HL-60 (cell line): ENCODE results near the gene CSMD2.

Experiments
- DNase-seq, 2 experiments: peaks; one replicate each; pipeline ENCODE4 v3.0.0-alpha.2; 2010 to 2020; ENCODE audit warnings: low read depth in 1 of 2, low spot score in 1 of 2
- H3K27ac ChIP-seq: fragments of 250-450 bp; sonication (Bioruptor Pico); replicated peaks from 2 replicates; pipeline ENCODE4 v1.5.1; 2020; ENCODE audit warnings: mild to moderate bottlenecking, moderate library complexity
- H3K27me3 ChIP-seq: fragments of 250-450 bp; sonication (Bioruptor Pico); 2 replicates; pipeline ENCODE4 v1.5.1; 2021; ENCODE audit warnings: mild to moderate bottlenecking, moderate library complexity; ENCODE audit not compliant: insufficient read depth, poor library complexity, severe bottlenecking
- H3K4me3 ChIP-seq: replicated peaks from 2 replicates; pipeline ENCODE4 v1.5.1; 2011; ENCODE audit warnings: mild to moderate bottlenecking, control low read depth, low read length; ENCODE audit not compliant: insufficient read depth
- GABPA ChIP-seq: IDR thresholded peaks from 2 replicates; pipeline ENCODE4 v1.6.1; 2012; ENCODE audit warnings: low read depth
- POLR2AphosphoS5 ChIP-seq: IDR thresholded peaks from 2 replicates; pipeline ENCODE4 v1.6.1; 2012; ENCODE audit warnings: low read depth
- SPI1 ChIP-seq: IDR thresholded peaks from 2 replicates; pipeline ENCODE4 v1.6.1; 2012; ENCODE audit warnings: low read depth, mild to moderate bottlenecking, borderline replicate concordance
- TF ChIP-seq, protein P1 (sequence below): IDR thresholded peaks from one replicate; pipeline ENCODE4 v1.5.1; 2011; ENCODE audit warnings: low read length, control low read depth, inconsistent platforms; ENCODE audit not compliant: insufficient read depth
- TF ChIP-seq, protein P2 (sequence below): IDR thresholded peaks from 2 replicates; pipeline ENCODE4 v1.6.1; 2012; ENCODE audit warnings: low read depth; ENCODE audit not compliant: insufficient replicate concordance

Gene CSMD2

DNA sequence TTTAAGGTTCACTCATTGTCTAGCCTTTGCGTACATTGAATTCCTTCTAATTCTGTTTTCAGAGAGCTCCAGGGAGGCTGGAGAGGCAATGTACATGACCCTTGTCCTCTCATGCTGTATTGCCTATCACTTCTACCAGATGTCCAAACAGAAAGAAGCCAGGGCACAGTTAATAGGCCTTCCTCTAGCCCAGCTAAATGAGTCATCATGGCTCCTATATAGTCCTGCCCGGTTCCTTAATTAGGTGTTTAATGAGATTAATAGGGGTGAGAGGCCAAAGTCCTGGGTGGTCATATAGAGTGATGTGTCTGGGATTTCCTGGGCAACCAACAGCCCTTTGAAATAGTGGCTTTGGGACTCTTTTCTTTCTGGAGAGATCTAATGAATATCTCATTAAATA is 616.3 kb downstream of the CSMD2 start:
- no peak for DNase-seq

DNA sequence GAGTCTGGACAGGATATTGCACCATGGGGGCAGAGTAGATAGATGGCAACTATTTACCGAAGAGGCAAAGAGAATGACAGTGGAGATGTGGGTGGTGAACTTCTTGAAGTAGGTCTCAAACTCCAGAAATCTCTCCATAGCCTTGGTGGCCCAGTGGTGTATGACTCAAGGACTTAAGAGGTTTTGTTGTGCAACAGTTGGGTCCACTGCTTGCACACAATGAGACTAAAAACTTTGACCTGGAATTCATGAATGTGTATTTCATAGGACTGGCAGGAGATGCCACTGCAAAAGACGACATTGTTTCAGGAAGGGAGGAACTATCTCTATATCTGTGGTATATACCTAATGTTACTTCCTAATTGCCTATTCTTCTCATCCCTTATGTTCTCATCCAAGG is 616.7 kb downstream of the CSMD2 start:
- no peak for DNase-seq
- TF ChIP-seq SPI1 (no peak), POLR2AphosphoS5 (no peak)
- TF ChIP-seq, protein P1, sequence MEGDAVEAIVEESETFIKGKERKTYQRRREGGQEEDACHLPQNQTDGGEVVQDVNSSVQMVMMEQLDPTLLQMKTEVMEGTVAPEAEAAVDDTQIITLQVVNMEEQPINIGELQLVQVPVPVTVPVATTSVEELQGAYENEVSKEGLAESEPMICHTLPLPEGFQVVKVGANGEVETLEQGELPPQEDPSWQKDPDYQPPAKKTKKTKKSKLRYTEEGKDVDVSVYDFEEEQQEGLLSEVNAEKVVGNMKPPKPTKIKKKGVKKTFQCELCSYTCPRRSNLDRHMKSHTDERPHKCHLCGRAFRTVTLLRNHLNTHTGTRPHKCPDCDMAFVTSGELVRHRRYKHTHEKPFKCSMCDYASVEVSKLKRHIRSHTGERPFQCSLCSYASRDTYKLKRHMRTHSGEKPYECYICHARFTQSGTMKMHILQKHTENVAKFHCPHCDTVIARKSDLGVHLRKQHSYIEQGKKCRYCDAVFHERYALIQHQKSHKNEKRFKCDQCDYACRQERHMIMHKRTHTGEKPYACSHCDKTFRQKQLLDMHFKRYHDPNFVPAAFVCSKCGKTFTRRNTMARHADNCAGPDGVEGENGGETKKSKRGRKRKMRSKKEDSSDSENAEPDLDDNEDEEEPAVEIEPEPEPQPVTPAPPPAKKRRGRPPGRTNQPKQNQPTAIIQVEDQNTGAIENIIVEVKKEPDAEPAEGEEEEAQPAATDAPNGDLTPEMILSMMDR, result no peak
- no peak overlapping the region for H3K4me3 ChIP-seq
- no peak overlapping the region for H3K27ac ChIP-seq
- H3K27me3 ChIP-seq, result no peaks in the 10 kb centered on the region

More for the DNA sequence above, 616.3 kb downstream of the CSMD2 start:
- Histone ChIP-seq H3K27me3 (no peaks in the 10 kb centered on the region), H3K4me3 (no peak overlapping the region), H3K27ac (no peak overlapping the region)
- TF ChIP-seq SPI1, result no peak
- TF ChIP-seq GABPA, result no peak
- TF ChIP-seq, protein P1, result no peak
- TF ChIP-seq POLR2AphosphoS5, result no peak
- TF ChIP-seq, protein P2, sequence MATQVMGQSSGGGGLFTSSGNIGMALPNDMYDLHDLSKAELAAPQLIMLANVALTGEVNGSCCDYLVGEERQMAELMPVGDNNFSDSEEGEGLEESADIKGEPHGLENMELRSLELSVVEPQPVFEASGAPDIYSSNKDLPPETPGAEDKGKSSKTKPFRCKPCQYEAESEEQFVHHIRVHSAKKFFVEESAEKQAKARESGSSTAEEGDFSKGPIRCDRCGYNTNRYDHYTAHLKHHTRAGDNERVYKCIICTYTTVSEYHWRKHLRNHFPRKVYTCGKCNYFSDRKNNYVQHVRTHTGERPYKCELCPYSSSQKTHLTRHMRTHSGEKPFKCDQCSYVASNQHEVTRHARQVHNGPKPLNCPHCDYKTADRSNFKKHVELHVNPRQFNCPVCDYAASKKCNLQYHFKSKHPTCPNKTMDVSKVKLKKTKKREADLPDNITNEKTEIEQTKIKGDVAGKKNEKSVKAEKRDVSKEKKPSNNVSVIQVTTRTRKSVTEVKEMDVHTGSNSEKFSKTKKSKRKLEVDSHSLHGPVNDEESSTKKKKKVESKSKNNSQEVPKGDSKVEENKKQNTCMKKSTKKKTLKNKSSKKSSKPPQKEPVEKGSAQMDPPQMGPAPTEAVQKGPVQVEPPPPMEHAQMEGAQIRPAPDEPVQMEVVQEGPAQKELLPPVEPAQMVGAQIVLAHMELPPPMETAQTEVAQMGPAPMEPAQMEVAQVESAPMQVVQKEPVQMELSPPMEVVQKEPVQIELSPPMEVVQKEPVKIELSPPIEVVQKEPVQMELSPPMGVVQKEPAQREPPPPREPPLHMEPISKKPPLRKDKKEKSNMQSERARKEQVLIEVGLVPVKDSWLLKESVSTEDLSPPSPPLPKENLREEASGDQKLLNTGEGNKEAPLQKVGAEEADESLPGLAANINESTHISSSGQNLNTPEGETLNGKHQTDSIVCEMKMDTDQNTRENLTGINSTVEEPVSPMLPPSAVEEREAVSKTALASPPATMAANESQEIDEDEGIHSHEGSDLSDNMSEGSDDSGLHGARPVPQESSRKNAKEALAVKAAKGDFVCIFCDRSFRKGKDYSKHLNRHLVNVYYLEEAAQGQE, result no peak

DNA sequence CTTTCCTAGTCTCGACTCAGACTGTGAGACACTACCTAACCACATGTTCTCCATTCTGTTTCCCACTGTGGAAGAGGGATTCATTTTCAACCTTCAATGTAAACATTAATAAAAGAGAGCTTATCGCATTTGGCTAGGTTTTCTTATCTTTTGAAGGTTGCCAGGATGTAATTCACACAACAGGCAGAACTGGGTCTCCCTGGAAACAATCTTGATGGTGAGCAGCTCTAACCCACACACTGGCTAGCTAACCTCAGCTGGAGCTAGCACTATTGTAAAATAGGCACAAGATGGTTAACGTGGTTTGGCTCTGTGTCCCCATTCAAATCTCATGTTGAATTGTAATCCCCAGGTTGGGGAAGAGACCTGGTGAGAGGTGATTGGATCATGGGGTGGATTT is 617.5 kb downstream of the CSMD2 start:
- Histone ChIP-seq H3K4me3 (no peak overlapping the region), H3K27ac (no peak overlapping the region), H3K27me3 (no peaks in the 10 kb centered on the region)
- DNase-seq, result no peak
- TF ChIP-seq, protein P2, result no peak
- TF ChIP-seq POLR2AphosphoS5 (no peak), GABPA (no peak), SPI1 (no peak)
- TF ChIP-seq, protein P1, result no peak

DNA sequence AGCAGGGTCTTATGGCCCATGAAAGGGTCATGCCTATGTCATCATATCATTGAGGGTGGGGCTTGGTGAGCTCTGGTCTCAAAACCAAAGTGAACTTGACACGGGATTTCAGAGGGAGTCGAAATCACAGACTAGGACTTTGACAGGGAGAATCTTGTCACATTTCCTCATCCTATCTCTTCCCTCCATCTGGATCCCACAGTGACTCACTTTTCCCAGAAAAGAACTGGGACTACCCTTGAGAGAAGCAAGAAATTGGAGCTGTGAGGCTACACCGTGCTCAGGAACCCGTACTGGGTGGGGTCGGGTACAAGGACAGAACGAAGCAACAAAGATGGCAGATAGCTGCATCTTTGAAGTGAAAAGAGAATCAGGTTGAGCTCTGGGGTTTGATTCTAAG is 623.1 kb downstream of the CSMD2 start:
- Histone ChIP-seq H3K27me3 (no peaks in the 10 kb centered on the region), H3K27ac (no peak overlapping the region), H3K4me3 (no peak overlapping the region)
- no peak for DNase-seq
- TF ChIP-seq GABPA (no peak), SPI1 (no peak), POLR2AphosphoS5 (no peak)
- TF ChIP-seq, protein P2, result no peak
- TF ChIP-seq, protein P1, result no peak
